Measurements from ENCODE around the gene IMMP2L.
"Not testable (repeated sequence)": the region's sequence is repeated elsewhere in the genome, so short reads cannot be mapped to it uniquely, and the experiment has no call there.

The IMMP2L gene

DNA sequence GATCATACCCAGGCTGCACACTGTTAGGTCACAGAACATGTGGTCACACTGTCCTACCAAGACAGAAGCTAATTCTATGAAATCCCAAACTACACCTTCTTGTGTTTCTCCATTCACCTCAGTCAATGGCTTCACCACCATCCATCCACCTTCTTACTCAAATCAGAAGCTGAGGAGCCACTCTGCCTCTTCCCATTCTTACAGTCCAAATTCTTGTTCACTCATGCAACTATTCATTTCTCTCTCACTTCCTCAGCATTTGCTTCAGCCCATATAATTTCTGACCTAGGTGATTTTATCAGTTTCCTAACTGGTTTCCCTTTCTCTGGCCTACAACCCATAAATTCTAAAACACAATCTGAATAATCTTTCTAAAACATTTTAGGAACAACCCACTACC, 242.2 kb downstream of the IMMP2L start:
- peaks cover 6% of the 10 kb centered on the region for H3K9me3 Mint-ChIP-seq
- DNase-seq (ENCODE audit: low spot score in 2 of 2) (no peak), ATAC-seq (replicated peaks; ENCODE audit: extremely low read depth, poor library complexity, severe bottlenecking) (no peak)
- no peak overlapping the region for H3K4me3 Mint-ChIP-seq
- H3K36me3 Mint-ChIP-seq (ENCODE audit: insufficient read depth), result no peaks in the 10 kb centered on the region
- H3K4me1 Mint-ChIP-seq, result peaks cover 10% of the 10 kb centered on the region
- H3K27ac Mint-ChIP-seq (ENCODE audit: low read depth), result no peak overlapping the region
- H3K27me3 Mint-ChIP-seq, result no peaks in the 10 kb centered on the region

DNA sequence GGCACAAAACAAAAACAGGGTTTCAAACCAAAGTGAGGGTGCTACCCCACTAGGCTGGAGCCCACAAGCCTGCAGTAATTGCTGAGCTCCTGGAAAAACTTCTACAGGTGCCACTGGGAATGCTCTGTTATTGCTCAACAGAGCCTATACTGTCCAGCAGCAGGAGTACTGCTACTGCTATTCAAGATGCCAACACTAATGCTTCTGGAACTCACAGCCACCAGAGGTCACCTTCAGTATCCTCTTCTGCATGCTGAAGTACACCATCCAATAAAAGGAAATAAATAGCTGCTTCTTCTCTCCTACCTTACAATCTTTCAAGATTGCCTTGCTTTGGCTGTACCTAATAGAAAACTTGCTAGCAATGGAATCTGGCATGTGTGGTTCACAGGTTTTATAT, 249.3 kb downstream of the IMMP2L start:
- no peak overlapping the region for H3K4me3 Mint-ChIP-seq
- H3K27ac Mint-ChIP-seq (ENCODE audit: low read depth), result no peak overlapping the region
- H3K36me3 Mint-ChIP-seq (ENCODE audit: insufficient read depth), result no peaks in the 10 kb centered on the region
- H3K4me1 Mint-ChIP-seq, result no peaks in the 10 kb centered on the region
- ATAC-seq (replicated peaks; ENCODE audit: extremely low read depth, poor library complexity, severe bottlenecking) (no peak), DNase-seq (ENCODE audit: low spot score in 2 of 2) (no peak)
- no peaks in the 10 kb centered on the region for H3K27me3 Mint-ChIP-seq
- no peaks in the 10 kb centered on the region for H3K9me3 Mint-ChIP-seq

DNA sequence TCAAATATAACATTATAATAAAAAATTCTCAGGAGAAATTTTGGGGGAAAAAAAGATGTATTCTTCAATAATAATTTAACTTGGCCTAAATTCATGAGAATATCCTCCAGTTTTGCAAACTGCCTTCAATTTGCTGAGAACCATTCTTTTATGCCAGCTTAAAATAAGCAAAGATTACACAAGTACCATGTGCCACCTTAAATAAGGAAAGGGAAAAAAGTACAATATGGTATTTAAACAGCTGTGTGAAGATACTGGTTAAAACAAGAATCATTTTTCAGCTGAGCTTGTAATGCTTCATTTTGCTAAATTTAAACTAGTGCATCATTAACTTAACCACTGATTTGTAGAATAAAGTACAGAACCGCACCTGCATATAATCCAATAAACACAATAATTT, 253.6 kb downstream of the IMMP2L start:
- DNase-seq (ENCODE audit: low spot score in 2 of 2), result no peak
- no peak overlapping the region for H3K27ac Mint-ChIP-seq (ENCODE audit: low read depth)
- no peak for ATAC-seq (replicated peaks; ENCODE audit: extremely low read depth, poor library complexity, severe bottlenecking)
- H3K4me1 Mint-ChIP-seq, result peaks cover 10% of the 10 kb centered on the region
- H3K36me3 Mint-ChIP-seq (ENCODE audit: insufficient read depth), result no peaks in the 10 kb centered on the region
- no peak overlapping the region for H3K4me3 Mint-ChIP-seq
- H3K9me3 Mint-ChIP-seq, result no peaks in the 10 kb centered on the region
- H3K27me3 Mint-ChIP-seq, result no peaks in the 10 kb centered on the region

DNA sequence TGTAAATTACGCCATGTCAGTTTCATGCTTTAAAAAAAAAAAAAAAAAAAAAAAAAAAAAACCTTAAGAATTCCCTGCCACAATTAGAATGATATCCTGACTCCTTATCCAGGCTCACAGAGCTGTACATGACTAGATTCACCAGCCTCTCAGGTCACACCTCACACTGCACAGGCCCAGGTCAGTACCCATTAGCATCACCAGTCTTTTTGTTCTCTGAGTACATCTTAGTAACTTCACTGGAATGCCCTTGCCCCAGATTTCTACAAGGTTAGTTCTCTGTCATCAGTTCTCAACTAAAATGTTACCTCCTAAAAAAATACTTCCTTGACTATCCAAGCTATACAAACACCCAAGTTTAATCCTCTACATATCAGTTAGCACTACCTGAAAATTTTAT, 260.4 kb downstream of the IMMP2L start:
- Mint-ChIP-seq H3K4me3 (no peak overlapping the region), H3K27ac (ENCODE audit: low read depth) (no peak overlapping the region), H3K36me3 (ENCODE audit: insufficient read depth) (no peaks in the 10 kb centered on the region), H3K27me3 (no peaks in the 10 kb centered on the region), H3K9me3 (no peaks in the 10 kb centered on the region), H3K4me1 (peaks cover 10% of the 10 kb centered on the region)
- DNase-seq (ENCODE audit: low spot score in 2 of 2), result no peak
- ATAC-seq (replicated peaks; ENCODE audit: extremely low read depth, poor library complexity, severe bottlenecking), result no peak

DNA sequence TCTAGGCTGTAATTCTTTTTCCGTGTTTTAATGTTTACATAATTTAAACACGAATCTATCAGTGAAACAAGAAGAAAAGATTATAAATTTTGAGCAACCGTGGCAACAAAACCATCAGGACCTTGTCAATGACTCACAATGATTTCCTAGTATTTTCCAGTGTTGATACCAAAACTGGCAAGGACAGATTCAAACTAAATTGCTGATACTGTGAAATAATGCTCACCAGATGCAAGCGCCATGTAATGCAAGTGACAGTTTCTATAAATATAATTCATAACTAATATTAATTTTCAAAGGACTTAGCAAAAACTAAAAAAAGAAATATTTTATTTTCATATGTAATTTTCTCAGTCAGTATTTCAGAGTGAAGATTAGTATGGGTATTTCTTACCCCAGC, 267.8 kb downstream of the IMMP2L start:
- H3K36me3 Mint-ChIP-seq (ENCODE audit: insufficient read depth), result peaks cover 2% of the 10 kb centered on the region
- no peak overlapping the region for H3K4me3 Mint-ChIP-seq
- no peaks in the 10 kb centered on the region for H3K9me3 Mint-ChIP-seq
- ATAC-seq (replicated peaks; ENCODE audit: extremely low read depth, poor library complexity, severe bottlenecking), result no peak
- no peaks in the 10 kb centered on the region for H3K27me3 Mint-ChIP-seq
- H3K4me1 Mint-ChIP-seq, result no peaks in the 10 kb centered on the region
- H3K27ac Mint-ChIP-seq (ENCODE audit: low read depth), result no peak overlapping the region
- no peak for DNase-seq (ENCODE audit: low spot score in 2 of 2)

DNA sequence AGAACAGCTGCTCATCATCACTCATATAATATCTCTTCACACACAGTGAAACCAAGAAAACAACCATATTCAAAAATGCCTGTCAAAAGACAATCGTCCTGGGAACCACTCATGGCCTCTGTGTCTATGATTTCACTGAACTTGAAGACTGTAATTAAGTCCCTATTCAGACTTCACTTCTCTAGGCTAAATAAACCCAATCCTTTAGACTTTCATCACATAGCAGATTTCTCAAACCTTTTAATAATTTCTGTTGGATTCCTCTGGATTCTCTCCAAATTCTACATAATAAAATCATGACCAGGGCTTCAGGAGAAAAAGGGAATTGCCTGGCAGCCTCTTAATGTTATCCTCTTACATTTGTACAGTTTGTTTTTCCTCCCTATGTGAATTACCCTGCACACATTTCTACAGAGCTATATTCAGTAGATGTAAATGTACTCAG, 270.2 kb downstream of the IMMP2L start:
- Mint-ChIP-seq H3K27ac (ENCODE audit: low read depth) (no peak overlapping the region), H3K4me3 (no peak overlapping the region), H3K4me1 (no peaks in the 10 kb centered on the region), H3K36me3 (ENCODE audit: insufficient read depth) (peaks cover 2% of the 10 kb centered on the region), H3K27me3 (no peaks in the 10 kb centered on the region), H3K9me3 (no peaks in the 10 kb centered on the region)
- DNase-seq (ENCODE audit: low spot score in 2 of 2) (no peak), ATAC-seq (replicated peaks; ENCODE audit: extremely low read depth, poor library complexity, severe bottlenecking) (no peak)

DNA sequence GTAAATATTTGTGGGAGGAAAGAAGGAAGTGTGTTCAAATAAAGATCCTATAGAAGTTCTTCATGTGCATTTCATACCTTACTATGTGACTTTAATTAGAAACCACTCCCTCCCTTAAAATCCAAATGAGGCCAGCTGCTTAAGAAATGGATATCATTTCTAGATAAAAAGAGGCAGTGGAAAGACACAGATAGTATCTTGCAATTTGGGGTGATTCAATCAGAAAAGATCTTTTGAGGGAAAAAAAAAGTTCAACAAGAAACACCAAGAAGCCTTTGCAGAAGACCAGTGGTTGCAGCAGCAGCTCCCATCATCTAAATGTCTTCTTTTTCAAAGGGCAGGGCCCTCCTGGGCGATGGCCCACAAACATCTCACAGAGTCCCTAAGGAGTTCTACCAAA, 271.3 kb downstream of the IMMP2L start:
- H3K4me1 Mint-ChIP-seq, result no peaks in the 10 kb centered on the region

DNA sequence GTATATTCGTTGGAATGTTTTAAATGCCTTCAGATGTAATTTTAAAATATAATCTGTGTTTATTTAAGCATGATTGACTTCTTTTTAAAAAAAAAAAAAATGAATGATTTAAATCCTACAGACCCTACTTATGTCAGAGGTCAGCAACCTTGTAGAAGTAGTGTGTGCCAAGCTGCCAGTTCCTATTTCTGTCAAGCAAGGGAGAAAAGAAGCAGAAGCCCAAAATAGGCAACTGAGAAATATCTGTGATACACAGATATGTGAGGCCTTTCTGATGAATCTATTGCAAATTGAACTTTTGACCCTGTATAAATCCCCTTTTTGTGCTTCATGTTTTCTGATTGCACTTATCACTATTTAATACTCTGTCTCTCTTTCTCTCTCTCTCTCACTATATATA, 271.9 kb downstream of the IMMP2L start:
- no peak for DNase-seq (ENCODE audit: low spot score in 2 of 2)
- Mint-ChIP-seq H3K4me3 (no peak overlapping the region), H3K36me3 (ENCODE audit: insufficient read depth) (peaks cover 2% of the 10 kb centered on the region), H3K4me1 (no peaks in the 10 kb centered on the region), H3K27me3 (no peaks in the 10 kb centered on the region), H3K27ac (ENCODE audit: low read depth) (no peak overlapping the region), H3K9me3 (no peaks in the 10 kb centered on the region)
- no peak for ATAC-seq (replicated peaks; ENCODE audit: extremely low read depth, poor library complexity, severe bottlenecking)

More for the DNA sequence above, 271.3 kb downstream of the IMMP2L start:
- Mint-ChIP-seq H3K4me3 (no peak overlapping the region), H3K36me3 (ENCODE audit: insufficient read depth) (peaks cover 2% of the 10 kb centered on the region), H3K27ac (ENCODE audit: low read depth) (no peak overlapping the region), H3K9me3 (no peaks in the 10 kb centered on the region), H3K27me3 (no peaks in the 10 kb centered on the region)
- ATAC-seq (replicated peaks; ENCODE audit: extremely low read depth, poor library complexity, severe bottlenecking) (no peak), DNase-seq (ENCODE audit: low spot score in 2 of 2) (no peak)

DNA sequence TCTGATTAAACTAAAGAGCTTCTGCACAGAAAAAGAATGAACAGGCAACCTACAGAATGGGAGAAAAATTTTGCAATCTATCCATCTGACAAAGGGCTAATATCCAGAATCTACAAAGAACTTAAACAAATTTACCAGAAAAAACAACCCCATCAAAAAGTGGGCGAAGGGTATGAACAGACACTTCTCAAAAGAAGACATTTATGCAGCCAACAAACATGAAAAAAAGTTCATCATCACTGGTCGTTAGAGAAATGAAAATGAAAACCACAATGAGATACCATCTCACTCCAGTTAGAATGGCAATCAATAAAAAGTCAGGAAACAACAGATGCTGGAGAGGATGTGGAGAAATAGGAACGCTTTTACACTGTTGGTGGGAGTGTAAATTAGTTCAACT, 273.9 kb downstream of the IMMP2L start:
- not testable (repeated sequence) for H3K9me3 Mint-ChIP-seq; ATAC-seq (replicated peaks; ENCODE audit: extremely low read depth, poor library complexity, severe bottlenecking); H3K4me3 Mint-ChIP-seq; H3K4me1 Mint-ChIP-seq; DNase-seq (ENCODE audit: low spot score in 2 of 2); H3K36me3 Mint-ChIP-seq (ENCODE audit: insufficient read depth); H3K27ac Mint-ChIP-seq (ENCODE audit: low read depth); H3K27me3 Mint-ChIP-seq

DNA sequence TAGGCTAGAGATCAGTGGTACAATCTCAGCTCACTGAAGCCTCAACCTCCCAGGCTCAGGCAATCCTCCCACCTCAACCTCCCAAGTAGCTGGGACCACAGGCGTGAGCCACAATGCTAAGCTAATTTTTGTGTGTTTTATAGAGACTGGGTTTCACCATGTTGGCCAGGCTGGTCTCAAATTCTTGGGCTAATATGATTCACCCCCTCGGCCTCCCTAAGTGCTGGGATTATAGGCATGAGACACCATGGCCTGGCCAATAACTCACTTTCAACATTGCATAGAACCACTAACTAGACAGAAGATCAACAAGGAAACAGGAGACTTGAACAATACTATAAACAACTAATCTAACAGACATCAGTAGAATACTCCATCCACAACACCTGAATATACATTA, 279.7 kb downstream of the IMMP2L start:
- Mint-ChIP-seq H3K4me1 (no peaks in the 10 kb centered on the region), H3K9me3 (no peaks in the 10 kb centered on the region), H3K27ac (ENCODE audit: low read depth) (no peak overlapping the region), H3K4me3 (no peak overlapping the region), H3K36me3 (ENCODE audit: insufficient read depth) (no peaks in the 10 kb centered on the region), H3K27me3 (no peaks in the 10 kb centered on the region)
- DNase-seq (ENCODE audit: low spot score in 2 of 2) (no peak), ATAC-seq (replicated peaks; ENCODE audit: extremely low read depth, poor library complexity, severe bottlenecking) (no peak)

DNA sequence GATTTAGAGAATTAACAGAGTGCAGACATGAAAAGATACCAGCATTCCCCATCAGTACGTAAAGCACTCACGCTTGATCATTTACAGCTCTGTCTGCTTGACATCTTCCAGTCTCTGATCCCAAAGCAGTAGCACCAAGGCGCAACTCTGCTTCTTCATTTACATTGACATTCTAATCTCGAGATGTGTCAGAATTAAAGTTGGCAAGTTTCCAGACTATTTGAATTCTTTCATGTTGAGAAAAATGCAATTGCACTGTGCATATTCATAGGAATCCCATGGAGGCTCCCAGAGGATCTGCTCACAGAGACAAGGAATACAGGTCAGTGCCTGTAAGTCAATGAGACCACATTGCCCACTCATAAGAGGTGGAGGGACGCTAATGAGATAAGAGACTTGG, 287.4 kb downstream of the IMMP2L start:
- H3K4me3 Mint-ChIP-seq, result no peak overlapping the region
- ATAC-seq (replicated peaks; ENCODE audit: extremely low read depth, poor library complexity, severe bottlenecking) (no peak), DNase-seq (ENCODE audit: low spot score in 2 of 2) (no peak)
- H3K27ac Mint-ChIP-seq (ENCODE audit: low read depth), result no peak overlapping the region
- H3K9me3 Mint-ChIP-seq, result no peaks in the 10 kb centered on the region
- no peaks in the 10 kb centered on the region for H3K27me3 Mint-ChIP-seq
- peaks cover 4% of the 10 kb centered on the region for H3K36me3 Mint-ChIP-seq (ENCODE audit: insufficient read depth)
- no peaks in the 10 kb centered on the region for H3K4me1 Mint-ChIP-seq

DNA sequence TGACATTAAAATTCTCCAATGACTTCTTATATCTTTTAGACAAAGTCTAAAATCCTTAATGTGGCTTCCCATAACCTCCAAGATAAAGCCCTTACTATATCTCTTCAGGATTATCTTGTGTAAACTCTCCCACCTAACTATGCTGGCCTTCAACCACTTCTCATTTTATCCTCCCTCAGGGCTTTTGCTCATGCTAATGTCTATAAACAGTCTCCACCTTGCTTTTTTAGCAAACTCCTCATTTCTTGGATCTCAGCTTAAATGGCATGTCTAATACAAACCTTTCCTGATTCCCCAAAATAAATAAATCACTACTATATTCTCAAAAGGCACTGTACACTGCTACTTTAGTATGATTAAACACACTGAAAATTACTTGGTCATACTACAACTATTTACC, 290.2 kb downstream of the IMMP2L start:
- peaks cover 3% of the 10 kb centered on the region for H3K36me3 Mint-ChIP-seq (ENCODE audit: insufficient read depth)
- ATAC-seq (replicated peaks; ENCODE audit: extremely low read depth, poor library complexity, severe bottlenecking), result no peak
- H3K27ac Mint-ChIP-seq (ENCODE audit: low read depth), result no peak overlapping the region
- no peak for DNase-seq (ENCODE audit: low spot score in 2 of 2)
- no peaks in the 10 kb centered on the region for H3K9me3 Mint-ChIP-seq
- no peak overlapping the region for H3K4me3 Mint-ChIP-seq
- no peaks in the 10 kb centered on the region for H3K27me3 Mint-ChIP-seq
- H3K4me1 Mint-ChIP-seq, result no peaks in the 10 kb centered on the region

DNA sequence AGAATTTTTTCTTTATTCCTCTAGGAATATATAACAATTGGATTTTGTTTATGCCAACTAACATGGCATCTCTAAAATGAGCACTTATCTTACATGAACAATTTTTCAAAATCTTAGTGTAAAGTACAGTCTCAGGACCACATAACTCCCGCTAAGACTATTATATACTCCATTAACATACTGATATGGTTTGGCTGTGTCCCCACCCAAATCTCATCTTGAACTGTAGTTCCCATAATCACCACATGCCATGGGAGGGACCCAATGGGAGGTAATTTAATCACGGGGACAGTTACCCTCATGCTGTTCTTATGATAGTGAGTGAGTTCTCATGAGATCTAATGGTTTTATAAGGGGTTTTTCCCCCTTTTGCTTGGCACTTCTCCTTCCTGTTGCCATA, 291.5 kb downstream of the IMMP2L start:
- not testable (repeated sequence) for H3K27ac Mint-ChIP-seq (ENCODE audit: low read depth); H3K4me3 Mint-ChIP-seq; DNase-seq (ENCODE audit: low spot score in 2 of 2); H3K4me1 Mint-ChIP-seq; ATAC-seq (replicated peaks; ENCODE audit: extremely low read depth, poor library complexity, severe bottlenecking); H3K9me3 Mint-ChIP-seq; H3K27me3 Mint-ChIP-seq; H3K36me3 Mint-ChIP-seq (ENCODE audit: insufficient read depth)

DNA sequence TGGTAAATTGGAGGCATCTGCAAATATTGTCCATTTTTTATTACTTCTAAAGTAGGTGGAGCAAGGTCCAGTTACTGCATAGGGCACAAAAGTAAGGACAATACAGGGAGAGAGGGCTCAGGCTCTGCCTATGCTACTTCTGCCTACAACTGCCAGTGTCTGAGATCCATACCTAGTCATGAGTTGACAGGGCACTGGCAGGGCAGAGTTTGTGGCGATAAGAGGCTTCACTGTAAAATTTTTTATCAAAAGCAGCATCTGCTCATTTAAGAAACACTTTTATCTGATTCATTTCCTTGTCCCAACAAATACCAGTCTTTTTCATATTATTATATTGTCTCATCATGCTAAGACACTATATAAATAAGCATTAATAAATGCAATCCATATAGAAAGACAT, 293.4 kb downstream of the IMMP2L start:
- no peaks in the 10 kb centered on the region for H3K4me1 Mint-ChIP-seq
- ATAC-seq (replicated peaks; ENCODE audit: extremely low read depth, poor library complexity, severe bottlenecking), result no peak
- H3K9me3 Mint-ChIP-seq, result no peaks in the 10 kb centered on the region
- H3K27me3 Mint-ChIP-seq, result no peaks in the 10 kb centered on the region
- H3K36me3 Mint-ChIP-seq (ENCODE audit: insufficient read depth), result peaks cover 2% of the 10 kb centered on the region
- H3K4me3 Mint-ChIP-seq, result no peak overlapping the region
- no peak overlapping the region for H3K27ac Mint-ChIP-seq (ENCODE audit: low read depth)
- no peak for DNase-seq (ENCODE audit: low spot score in 2 of 2)

All from central memory CD8-positive, alpha-beta T cell (primary cell).